ENCODE measurements around the gene SLC24A4. TPM values are rescaled to one million over a fixed set of nuclear protein-coding genes. Genes with fewer than 3 reads are reported as not detected.

SLC24A4 gene
- polyA plus RNA-seq, 1 donor from 2014 or later, result 0.17 TPM

GRCh38 chr14:92491782-92492181, 168.8 kb downstream of the SLC24A4 start:
- Histone ChIP-seq H2AFZ (ENCODE audit: low read depth, low read length) (no peak overlapping the region), H3K36me3 (ENCODE audit: insufficient read depth, low read length) (no peaks in the 10 kb centered on the region), H3K27me3 (ENCODE audit: insufficient read depth, low read depth, low read length) (no peaks in the 10 kb centered on the region), H3K4me2 (ENCODE audit: low read length) (no peak overlapping the region), H3K9ac (ENCODE audit: low read length) (no peak overlapping the region), H3K79me2 (replicated peaks; ENCODE audit: insufficient read depth, low read length) (no peaks in the 10 kb centered on the region), H3K27ac (ENCODE audit: low read length) (no peak overlapping the region), H3K9me2 (ENCODE audit: insufficient read depth, low read length) (no peaks in the 10 kb centered on the region), H4K20me1 (ENCODE audit: insufficient read depth) (no peaks in the 10 kb centered on the region), H3K9me3 (ENCODE audit: low read length) (no peaks in the 10 kb centered on the region), H3F3A (ENCODE audit: insufficient read depth, low read length, poor library complexity, severe bottlenecking) (no peaks in the 10 kb centered on the region), H3K4me3 (ENCODE audit: low read length) (no peak overlapping the region)
- TF ChIP-seq EZH2 (IDR thresholded peaks at IDR 0.05; ENCODE audit: borderline replicate concordance, insufficient read depth, low read length, poor library complexity, severe bottlenecking), result no peak
- no peak for TF ChIP-seq TAF1 (IDR thresholded peaks at IDR 0.05; ENCODE audit: low read depth)
- TF ChIP-seq CTCF (IDR thresholded peaks at IDR 0.05; ENCODE audit: poor library complexity, severe bottlenecking), result no peak
- TF ChIP-seq RAD21 (conservative IDR thresholded peaks at IDR 0.05), result no peak
- TF ChIP-seq REST (IDR thresholded peaks at IDR 0.05; ENCODE audit: borderline replicate concordance), result no peak
- TF ChIP-seq MXI1 (conservative IDR thresholded peaks at IDR 0.05; ENCODE audit: poor library complexity, severe bottlenecking), result no peak
- no peak for TF ChIP-seq POLR2AphosphoS5 (IDR thresholded peaks at IDR 0.05)
- no peak for TF ChIP-seq SMC3 (conservative IDR thresholded peaks at IDR 0.05; ENCODE audit: poor library complexity)
- no peak for TF ChIP-seq EP300 (conservative IDR thresholded peaks at IDR 0.05; ENCODE audit: poor library complexity, severe bottlenecking)

- Histone ChIP-seq H3K36me3 (ENCODE audit: insufficient read depth, low read length) (no peaks in the 10 kb centered on the region), H3F3A (ENCODE audit: insufficient read depth, low read length, poor library complexity, severe bottlenecking) (no peaks in the 10 kb centered on the region), H3K9me2 (ENCODE audit: insufficient read depth, low read length) (no peaks in the 10 kb centered on the region), H3K9me3 (ENCODE audit: low read length) (no peaks in the 10 kb centered on the region), H3K79me2 (replicated peaks; ENCODE audit: insufficient read depth, low read length) (no peaks in the 10 kb centered on the region), H3K27ac (ENCODE audit: low read length) (no peak overlapping the region), H3K9ac (ENCODE audit: low read length) (no peak overlapping the region), H3K4me2 (ENCODE audit: low read length) (no peak overlapping the region), H3K27me3 (ENCODE audit: insufficient read depth, low read depth, low read length) (no peaks in the 10 kb centered on the region), H4K20me1 (ENCODE audit: insufficient read depth) (no peaks in the 10 kb centered on the region), H3K4me3 (ENCODE audit: low read length) (no peak overlapping the region), H2AFZ (ENCODE audit: low read depth, low read length) (no peak overlapping the region)
- TF ChIP-seq POLR2AphosphoS5 (IDR thresholded peaks at IDR 0.05) (no peak), CTCF (IDR thresholded peaks at IDR 0.05; ENCODE audit: poor library complexity, severe bottlenecking) (no peak), REST (IDR thresholded peaks at IDR 0.05; ENCODE audit: borderline replicate concordance) (no peak), EP300 (conservative IDR thresholded peaks at IDR 0.05; ENCODE audit: poor library complexity, severe bottlenecking) (no peak), MXI1 (conservative IDR thresholded peaks at IDR 0.05; ENCODE audit: poor library complexity, severe bottlenecking) (no peak), TAF1 (IDR thresholded peaks at IDR 0.05; ENCODE audit: low read depth) (no peak), SMC3 (conservative IDR thresholded peaks at IDR 0.05; ENCODE audit: poor library complexity) (no peak), RAD21 (conservative IDR thresholded peaks at IDR 0.05) (no peak)
Observed at GRCh38 chr14:92492258-92492657, 169.3 kb downstream of the SLC24A4 start.

Measured in neural cell (in vitro differentiated cells).